Activated T-cell treated with anti-CD3 and anti-CD28 coated beads, Interleukin-2, amount 50 U/mL, for 72 hours (primary cell): ENCODE data around the gene BBS4. TPM values are rescaled to one million over a fixed set of nuclear protein-coding genes. Genes with fewer than 3 reads are reported as not detected.
A peak's percentile ranks its signal among the peaks of the same experiment; 100 is the strongest.
"Not testable (repeated sequence)": the region's sequence is repeated elsewhere in the genome, so short reads cannot be mapped to it uniquely, and the experiment has no call there.

Experiments
- ATAC-seq, 2 donors: fragments of 150-1000 bp; cut with Tn5 transposase; replicated peaks in 1 of 2; 2 replicates each; pipeline ENCODE4 v1.10.0; 2021; ENCODE audit warnings: moderate library complexity in 2 of 2, mild to moderate bottlenecking in 1 of 2
- DNase-seq, 2 donors: peaks; one replicate each; pipeline ENCODE4 v3.0.0; 2021 to 2022; ENCODE audit warnings: mixed read lengths in 1 of 2
- H3K27ac Mint-ChIP-seq: one replicate; pipeline ENCODE4 v1.8.0; 2022; ENCODE audit warnings: mild to moderate bottlenecking, moderate library complexity, mixed read lengths
- H3K27me3 Mint-ChIP-seq: one replicate; pipeline ENCODE4 v1.8.0; 2022; ENCODE audit warnings: low read depth, mixed read lengths
- H3K36me3 Mint-ChIP-seq, 2 donors: one replicate each; pipeline ENCODE4 v1.8.0; 2022; ENCODE audit warnings: mixed read lengths in 2 of 2, mild to moderate bottlenecking in 1 of 2; ENCODE audit not compliant: insufficient read depth in 2 of 2
- H3K4me1 Mint-ChIP-seq: one replicate; pipeline ENCODE4 v1.8.0; 2022; ENCODE audit warnings: low read depth, mixed read lengths
- H3K4me3 Mint-ChIP-seq, 2 donors: one replicate each; pipeline ENCODE4 v1.8.0; 2022; ENCODE audit warnings: mild to moderate bottlenecking in 2 of 2, mixed read lengths in 2 of 2, moderate library complexity in 2 of 2
- H3K9me3 Mint-ChIP-seq, 2 donors: one replicate each; pipeline ENCODE4 v1.8.0; 2022; ENCODE audit warnings: mixed read lengths in 2 of 2
- total RNA-seq, 2 donors: library from RNA; stranded (reverse); gene quantifications; one replicate each; pipeline ENCODE4 v1.2.3, GENCODE V29; 2022

Gene BBS4
- total RNA-seq, 2 donors from 2014 or later: 19.0 to 27.2 TPM

DNA sequence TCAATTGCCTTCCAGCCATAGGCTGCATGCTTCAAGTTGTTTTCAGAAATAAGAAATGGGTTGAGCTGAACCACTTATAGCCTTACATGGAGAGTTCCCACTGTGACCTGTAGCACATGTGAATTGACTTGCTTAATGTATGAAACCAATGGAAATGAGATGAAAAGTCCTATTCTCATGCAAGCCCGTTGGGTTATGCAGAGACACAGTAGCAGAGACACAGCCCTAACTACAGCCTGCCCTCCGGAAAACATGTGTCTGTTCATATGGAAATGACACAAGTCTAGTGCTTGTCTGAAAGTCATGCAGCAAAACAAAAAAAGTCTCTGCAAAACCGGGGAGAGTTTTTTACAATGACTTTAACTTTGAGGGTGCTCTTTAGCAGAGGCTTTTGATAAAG lies 14.5 kb upstream of the BBS4 start:
- Mint-ChIP-seq H3K36me3 (no peaks in the 10 kb centered on the region), H3K9me3 (no peaks in the 10 kb centered on the region), H3K27me3 (peaks cover 16% of the 10 kb centered on the region), H3K27ac (no peak overlapping the region), H3K4me1 (peaks cover 6% of the 10 kb centered on the region), H3K4me3 (no peak overlapping the region)
- ATAC-seq (no peak), DNase-seq (no peak)

DNA sequence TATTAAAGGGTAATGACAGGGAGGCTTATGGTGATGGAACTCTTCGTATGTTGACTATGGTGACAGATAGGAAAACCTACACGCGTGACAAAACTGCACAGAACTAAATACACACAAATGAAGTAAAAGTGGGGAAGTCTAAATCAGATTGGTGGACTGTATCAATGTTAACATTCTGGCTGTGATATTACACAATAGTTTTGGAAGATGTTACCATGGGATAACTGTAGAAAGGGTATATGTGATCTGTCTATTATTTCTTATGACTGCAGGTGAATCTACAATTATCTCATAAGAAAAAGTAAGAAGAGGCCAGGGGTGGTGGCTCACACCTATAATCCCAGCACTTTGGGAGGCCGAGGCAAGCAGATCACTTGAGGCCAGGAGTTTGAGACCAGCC lies 9.2 kb upstream of the BBS4 start:
- Mint-ChIP-seq H3K36me3 (no peaks in the 10 kb centered on the region), H3K27me3 (peaks cover 6% of the 10 kb centered on the region)
- no peak for ATAC-seq

DNA sequence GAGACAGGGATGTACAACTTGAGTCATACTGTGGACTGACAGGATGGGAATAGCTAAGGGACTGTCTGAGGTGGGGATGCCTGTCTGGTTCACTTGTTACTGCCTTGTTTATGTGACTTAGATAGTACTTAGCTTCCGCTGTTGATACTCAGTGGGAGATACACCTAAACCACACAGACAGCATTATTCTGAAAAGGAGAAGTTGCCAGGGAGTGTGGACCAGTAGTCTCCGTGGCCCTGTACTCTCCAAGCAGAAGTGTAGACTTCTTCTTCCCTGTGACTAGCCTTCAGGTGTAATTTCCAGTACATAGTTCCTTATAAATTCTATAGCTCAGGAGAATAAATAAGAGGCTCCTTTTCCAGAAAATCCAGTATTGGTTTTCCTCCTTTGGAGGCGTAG lies 5.1 kb upstream of the BBS4 start:
- no peak for ATAC-seq
- no peaks in the 10 kb centered on the region for H3K9me3 Mint-ChIP-seq
- no peaks in the 10 kb centered on the region for H3K27me3 Mint-ChIP-seq
- no peak overlapping the region for H3K4me3 Mint-ChIP-seq
- no peaks in the 10 kb centered on the region for H3K36me3 Mint-ChIP-seq
- H3K27ac Mint-ChIP-seq: no peak overlapping the region
- DNase-seq: no peak
- H3K4me1 Mint-ChIP-seq: peaks cover 13% of the 10 kb centered on the region

More for the DNA sequence above, 9.2 kb upstream of the BBS4 start:
- Mint-ChIP-seq H3K27ac (no peak overlapping the region), H3K4me3 (no peak overlapping the region), H3K4me1 (no peaks in the 10 kb centered on the region), H3K9me3 (no peaks in the 10 kb centered on the region)
- DNase-seq: no peak

DNA sequence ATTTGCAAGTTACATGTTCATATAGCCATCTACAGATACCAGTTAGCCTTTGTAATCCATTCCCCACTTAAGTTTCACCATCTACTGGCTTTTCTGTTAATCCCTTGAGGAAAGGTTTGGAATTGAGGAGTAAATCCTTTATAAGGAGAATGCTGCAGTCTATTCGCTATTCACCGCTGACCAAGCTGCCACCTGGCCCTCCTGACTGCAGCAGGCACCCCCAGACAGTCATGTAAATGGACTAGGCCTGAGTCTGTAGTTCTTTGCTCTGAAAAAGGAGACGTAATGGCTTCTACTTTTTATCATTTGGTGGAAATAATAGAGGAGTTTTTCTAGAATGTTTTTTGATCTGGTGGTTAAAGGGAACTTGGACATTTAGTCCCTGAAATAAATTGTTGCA lies 3.2 kb upstream of the BBS4 start:
- no peaks in the 10 kb centered on the region for H3K9me3 Mint-ChIP-seq
- DNase-seq: no peak
- peaks cover 18% of the 10 kb centered on the region for H3K4me1 Mint-ChIP-seq
- no peaks in the 10 kb centered on the region for H3K27me3 Mint-ChIP-seq
- no peak overlapping the region for H3K4me3 Mint-ChIP-seq
- no peaks in the 10 kb centered on the region for H3K36me3 Mint-ChIP-seq
- no peak for ATAC-seq
- no peak overlapping the region for H3K27ac Mint-ChIP-seq

DNA sequence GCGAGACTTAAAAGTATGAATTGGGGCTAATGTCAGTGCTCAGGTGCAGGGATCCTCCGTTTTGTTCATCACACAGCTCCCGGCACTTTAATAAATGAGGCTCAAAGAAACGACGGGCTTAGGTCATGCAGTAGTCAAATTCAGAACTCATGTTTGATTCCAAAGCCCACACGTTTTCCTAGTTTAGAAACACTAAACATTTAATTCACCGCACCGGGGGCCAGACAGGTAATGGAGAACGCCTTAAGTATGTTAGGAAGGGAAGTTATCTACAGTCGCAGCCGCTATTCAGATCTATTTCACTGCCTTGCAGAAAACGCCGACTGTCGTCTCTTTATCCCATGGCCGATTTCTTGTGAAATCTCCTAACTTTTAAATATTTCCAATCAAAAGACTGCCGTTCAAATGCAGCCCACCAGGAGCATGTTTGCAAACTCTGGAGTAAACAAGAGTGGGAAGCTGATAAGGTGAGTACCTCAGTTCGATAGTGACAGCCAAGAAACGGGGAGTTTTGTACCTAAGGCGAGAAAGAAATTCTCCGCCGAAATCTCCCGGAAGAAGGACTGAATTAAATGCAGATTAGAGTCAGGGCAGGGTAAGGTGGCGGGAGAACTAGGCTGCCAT lies 594 bp upstream of the BBS4 start:
- ATAC-seq (no peak), DNase-seq (no peak)
- Mint-ChIP-seq H3K4me1 (peaks cover 23% of the 10 kb centered on the region), H3K27ac (peak overlapping the region; percentile 94), H3K4me3 (peak overlapping the region; percentile 97), H3K9me3 (no peaks in the 10 kb centered on the region), H3K27me3 (no peaks in the 10 kb centered on the region), H3K36me3 (no peaks in the 10 kb centered on the region)

DNA sequence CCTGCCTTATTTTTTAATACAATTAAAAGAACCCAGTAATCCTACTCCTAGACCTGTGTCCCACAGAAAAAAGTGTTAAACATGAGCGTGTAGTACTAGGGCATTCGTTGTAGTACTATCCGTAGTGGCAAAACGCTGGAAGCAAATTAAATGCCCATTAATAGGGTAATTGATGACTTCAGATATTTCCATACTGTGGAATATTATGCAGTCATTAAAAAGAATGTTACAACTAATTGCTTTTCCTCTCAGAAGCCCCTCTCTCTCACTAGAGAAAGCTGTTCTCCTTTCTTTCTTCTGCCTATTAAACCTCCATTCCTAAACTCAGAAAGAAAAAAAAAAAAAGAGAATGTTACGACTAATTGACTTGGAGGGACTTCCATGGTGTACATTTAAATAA lies 2.7 kb downstream of the BBS4 start:
- Mint-ChIP-seq H3K4me3 (no peak overlapping the region), H3K27me3 (no peaks in the 10 kb centered on the region), H3K9me3 (no peaks in the 10 kb centered on the region), H3K4me1 (peaks cover 16% of the 10 kb centered on the region), H3K27ac (no peak overlapping the region), H3K36me3 (peaks cover 0 to 4% of the 10 kb centered on the region in 2 donors)
- ATAC-seq: no peak
- no peak for DNase-seq

DNA sequence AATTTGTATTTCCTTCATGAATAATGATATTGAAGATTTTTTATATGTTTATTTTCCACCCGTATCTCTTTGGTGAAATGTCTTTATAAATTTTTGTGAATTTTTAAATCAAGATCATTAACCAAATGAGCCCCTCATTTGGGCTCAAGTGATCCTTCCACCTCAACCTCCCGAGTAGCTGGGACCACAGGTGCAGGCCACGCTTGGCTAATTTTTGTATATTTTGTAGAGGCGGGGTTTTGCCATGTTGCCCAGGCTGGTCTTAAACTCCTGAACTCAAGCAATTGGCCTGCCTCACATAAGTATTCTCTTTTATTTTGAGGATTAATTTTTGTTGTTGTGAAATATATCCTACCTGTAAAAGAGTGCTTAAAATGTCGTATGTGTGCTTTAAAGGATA lies 4.9 kb downstream of the BBS4 start:
- Mint-ChIP-seq H3K27ac (no peak overlapping the region), H3K27me3 (no peaks in the 10 kb centered on the region), H3K9me3 (peaks cover 0 to 2% of the 10 kb centered on the region in 2 donors), H3K4me1 (peaks cover 10% of the 10 kb centered on the region), H3K36me3 (peaks cover 0 to 7% of the 10 kb centered on the region in 2 donors), H3K4me3 (no peak overlapping the region)
- DNase-seq: no peak
- no peak for ATAC-seq

DNA sequence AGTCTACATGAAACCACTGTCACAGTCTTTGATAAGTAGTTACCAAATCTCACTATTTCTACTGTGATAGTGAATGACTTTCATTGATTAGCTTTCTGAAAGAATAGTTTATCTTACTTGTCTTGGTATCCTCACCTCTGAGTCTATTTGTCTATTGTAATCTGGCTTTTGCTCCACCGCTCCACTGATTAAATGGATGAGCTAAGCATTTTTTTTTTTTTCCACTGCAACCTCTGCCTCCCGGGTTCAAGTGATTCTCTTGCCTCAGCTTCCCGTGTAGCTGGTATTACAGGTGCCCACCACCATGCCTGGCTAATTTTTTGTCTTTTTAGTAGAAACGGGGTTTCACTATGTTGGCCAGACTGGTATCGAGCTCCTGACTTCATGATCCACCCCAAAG lies 12.9 kb downstream of the BBS4 start:
- DNase-seq (no peak), ATAC-seq (no peak)
- H3K9me3 Mint-ChIP-seq: peaks cover 0 to 2% of the 10 kb centered on the region in 2 donors
- peaks cover 9% of the 10 kb centered on the region for H3K4me1 Mint-ChIP-seq
- peaks cover 0 to 3% of the 10 kb centered on the region in 2 donors for H3K36me3 Mint-ChIP-seq
- no peak overlapping the region for H3K4me3 Mint-ChIP-seq
- H3K27ac Mint-ChIP-seq: no peak overlapping the region
- no peaks in the 10 kb centered on the region for H3K27me3 Mint-ChIP-seq

DNA sequence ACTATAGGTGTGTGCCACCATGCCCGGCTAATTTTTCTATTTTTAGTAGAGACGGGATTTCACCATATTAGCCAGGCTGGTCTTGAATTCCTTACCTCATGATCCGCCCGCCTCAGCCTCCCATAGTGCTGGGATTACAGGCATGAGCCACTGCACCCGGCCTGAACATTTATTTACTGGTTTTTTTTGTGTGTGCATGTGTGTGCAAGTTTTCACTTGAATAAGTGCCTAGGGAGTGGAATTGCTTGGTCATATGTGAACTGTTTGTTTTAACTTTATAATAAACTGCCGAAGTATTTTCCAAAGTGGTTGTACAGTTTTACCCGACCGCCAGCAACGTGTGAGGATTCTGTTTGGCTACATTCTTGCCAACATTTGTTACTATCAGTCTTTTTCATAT lies 14.1 kb downstream of the BBS4 start:
- DNase-seq: no peak
- H3K27me3 Mint-ChIP-seq: no peaks in the 10 kb centered on the region
- peaks cover 0 to 3% of the 10 kb centered on the region in 2 donors for H3K36me3 Mint-ChIP-seq

DNA sequence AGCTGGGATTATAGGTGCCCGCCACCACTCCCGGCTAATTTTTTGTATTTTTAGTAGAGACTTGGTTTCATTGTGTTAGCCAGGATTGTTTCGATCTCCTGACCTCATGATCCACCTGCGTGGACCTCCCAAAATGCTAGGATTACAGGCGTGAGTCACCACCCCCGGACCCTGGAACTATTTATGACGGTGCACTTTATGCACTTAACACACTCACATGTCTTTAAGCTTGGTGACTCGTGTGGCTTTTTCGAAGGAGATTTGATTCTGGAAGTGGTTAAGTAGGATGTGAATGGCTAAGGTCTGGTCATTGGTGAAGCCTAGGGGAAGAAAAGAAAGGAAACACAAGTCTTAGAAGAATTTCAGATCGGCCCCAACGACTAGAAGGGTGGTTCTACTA lies 20.3 kb downstream of the BBS4 start:
- H3K4me1 Mint-ChIP-seq: peaks cover 5% of the 10 kb centered on the region
- no peak overlapping the region for H3K4me3 Mint-ChIP-seq
- H3K9me3 Mint-ChIP-seq: no peaks in the 10 kb centered on the region
- no peaks in the 10 kb centered on the region for H3K27me3 Mint-ChIP-seq
- DNase-seq (no peak), ATAC-seq (no peak)
- no peak overlapping the region for H3K27ac Mint-ChIP-seq
- H3K36me3 Mint-ChIP-seq: no peaks in the 10 kb centered on the region

More for the DNA sequence above, 14.1 kb downstream of the BBS4 start:
- Mint-ChIP-seq H3K27ac (no peak overlapping the region), H3K4me1 (peaks cover 9% of the 10 kb centered on the region), H3K9me3 (peaks cover 0 to 2% of the 10 kb centered on the region in 2 donors), H3K4me3 (no peak overlapping the region)
- no peak for ATAC-seq

DNA sequence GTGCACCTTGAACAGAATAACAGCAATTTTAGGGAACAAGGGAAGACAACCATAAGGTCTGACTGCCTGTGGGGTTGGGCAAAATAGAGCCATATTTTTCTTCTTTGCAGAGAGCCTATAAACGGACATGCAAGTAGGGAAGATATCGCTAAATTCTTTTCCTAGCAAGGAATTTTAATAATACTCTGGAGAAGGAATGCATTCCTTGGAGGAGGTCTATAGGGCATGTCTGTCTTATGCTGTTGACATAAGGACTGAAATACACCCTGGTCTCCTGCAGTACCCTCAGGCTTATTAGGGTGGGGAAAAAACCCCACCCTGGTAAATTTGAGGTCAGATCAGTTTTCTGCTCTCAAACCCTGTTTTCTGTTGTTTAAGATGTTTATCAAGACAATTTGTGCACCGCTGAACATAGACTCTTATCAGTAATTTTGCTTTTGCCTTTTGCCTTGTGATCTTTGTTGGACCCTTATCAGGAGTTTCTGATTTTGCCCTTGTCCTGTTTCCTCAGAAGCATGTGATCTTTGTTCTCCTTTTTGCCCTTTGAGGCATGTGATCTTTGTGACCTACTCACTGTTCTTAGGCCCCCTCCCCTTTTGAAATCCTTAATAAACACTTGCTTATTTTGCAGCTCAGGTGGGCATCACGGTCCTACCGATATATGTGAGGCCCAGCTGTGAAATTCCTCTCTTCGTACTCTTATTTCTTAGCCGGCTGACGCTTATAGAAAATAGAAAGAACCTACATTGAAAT lies 22.7 kb downstream of the BBS4 start:
- ATAC-seq, H3K9me3 Mint-ChIP-seq, H3K4me3 Mint-ChIP-seq, H3K4me1 Mint-ChIP-seq, H3K27ac Mint-ChIP-seq, H3K27me3 Mint-ChIP-seq, H3K36me3 Mint-ChIP-seq, DNase-seq: not testable (repeated sequence)

DNA sequence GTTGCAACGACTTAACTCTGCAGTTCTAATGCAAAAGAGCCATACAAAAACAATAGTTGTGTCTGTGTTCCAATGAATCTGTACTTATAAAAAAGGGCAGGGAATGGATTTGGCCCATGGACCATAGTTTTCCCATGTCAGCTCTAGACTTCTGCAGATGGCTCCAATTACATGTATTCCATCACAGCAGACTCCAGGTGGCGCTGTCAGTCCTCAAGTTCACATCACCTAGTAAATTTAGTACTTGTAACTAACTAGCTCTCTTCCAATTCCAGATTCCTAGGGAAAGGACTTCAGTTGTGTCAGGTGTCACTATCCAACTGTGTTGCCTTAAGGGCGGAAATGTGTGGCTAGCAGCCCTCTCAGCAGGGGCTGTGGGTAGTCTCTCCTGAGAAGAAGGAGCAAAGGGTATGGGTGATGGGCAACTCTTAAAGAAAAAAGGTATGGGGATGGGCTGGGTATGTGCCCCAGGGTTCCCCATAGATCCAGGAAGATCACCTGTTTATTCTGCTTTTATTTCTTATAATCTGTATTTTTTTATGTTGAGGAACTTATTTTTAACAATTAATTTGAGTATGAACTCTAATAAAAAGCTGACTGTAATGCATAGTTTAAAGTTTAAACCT lies 36.2 kb downstream of the BBS4 start:
- Mint-ChIP-seq H3K4me1 (no peaks in the 10 kb centered on the region), H3K4me3 (no peak overlapping the region), H3K27me3 (no peaks in the 10 kb centered on the region), H3K9me3 (no peaks in the 10 kb centered on the region), H3K27ac (no peak overlapping the region), H3K36me3 (no peaks in the 10 kb centered on the region)
- DNase-seq: peak; percentile 61 to 69
- ATAC-seq: peak in 1 of 2 donors; percentile 26

DNA sequence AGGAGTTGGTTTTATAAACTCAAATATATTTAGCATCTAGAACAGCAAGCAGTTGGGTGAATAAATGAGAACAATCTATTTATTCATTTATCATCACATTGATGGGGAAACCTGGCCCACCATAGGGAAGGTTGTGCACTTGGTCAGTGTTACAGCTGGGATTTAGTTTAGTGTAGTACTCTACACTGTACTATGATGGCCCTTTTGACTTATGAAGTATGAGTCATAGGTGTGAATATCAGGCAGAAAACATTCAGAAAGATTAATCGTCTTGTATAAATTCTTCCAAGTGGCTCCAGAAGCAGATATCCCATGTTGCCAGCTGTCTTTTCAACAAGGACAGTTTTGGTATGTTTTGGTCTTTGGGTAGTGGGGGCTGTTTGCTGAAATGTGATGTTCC lies 38.0 kb downstream of the BBS4 start:
- Mint-ChIP-seq H3K9me3 (no peaks in the 10 kb centered on the region), H3K4me3 (no peak overlapping the region), H3K27me3 (no peaks in the 10 kb centered on the region), H3K36me3 (no peaks in the 10 kb centered on the region), H3K27ac (no peak overlapping the region), H3K4me1 (no peaks in the 10 kb centered on the region)
- no peak for ATAC-seq
- no peak for DNase-seq
